Suprapubic skin (tissue), 4 donors: ENCODE measurements around the gene OR2T10. TPM values are rescaled to one million over a fixed set of nuclear protein-coding genes. Genes with fewer than 3 reads are reported as not detected.

Experiments
- DNase-seq, 2 donors: peaks; one replicate each; pipeline ENCODE4 v3.0.0-alpha.2; 2019; ENCODE audit warnings: low spot score in 2 of 2
- H3K27ac ChIP-seq: fragments of 200-600 bp; sonication (generic); one replicate; pipeline ENCODE4 v1.5.1; 2019
- H3K27me3 ChIP-seq: fragments of 200-600 bp; sonication (generic); one replicate; pipeline ENCODE4 v1.5.1; 2019
- H3K36me3 ChIP-seq: fragments of 200-600 bp; sonication (generic); one replicate; pipeline ENCODE4 v1.5.1; 2019
- H3K4me1 ChIP-seq: fragments of 200-600 bp; sonication (generic); one replicate; pipeline ENCODE4 v1.5.1; 2019
- H3K4me3 ChIP-seq: fragments of 200-600 bp; sonication (generic); one replicate; pipeline ENCODE4 v1.5.1; 2019; ENCODE audit warnings: mild to moderate bottlenecking
- H3K9me3 ChIP-seq: fragments of 200-600 bp; sonication (generic); one replicate; pipeline ENCODE4 v1.5.1; 2019
- CTCF ChIP-seq, 2 donors: fragments of 200-600 bp in 1 of 2; fragments of 450-650 bp in 1 of 2; sonication (generic) in 1 of 2; IDR thresholded peaks; one replicate each; pipeline ENCODE4 v1.5.1; 2016 to 2019; ENCODE audit warnings: antibody characterized with exemption in 2 of 2, mild to moderate bottlenecking in 1 of 2, moderate library complexity in 1 of 2
- EP300 ChIP-seq: sonication (generic); formaldehyde crosslinking; IDR thresholded peaks from one replicate; pipeline ENCODE4 v1.6.1; 2017; ENCODE audit warnings: antibody characterized with exemption
- POLR2A ChIP-seq, 2 donors: fragments of 450-650 bp; IDR thresholded peaks; one replicate each; pipeline ENCODE4 v1.6.1; 2017; ENCODE audit warnings: antibody characterized with exemption in 2 of 2, mild to moderate bottlenecking in 2 of 2, moderate library complexity in 2 of 2
- POLR2AphosphoS5 ChIP-seq, 3 donors: sonication (generic); formaldehyde crosslinking; IDR thresholded peaks; one replicate each; pipeline ENCODE4 v1.6.1; 2017; ENCODE audit warnings: antibody characterized with exemption in 3 of 3
- WGBS: methylation state at CpG from one replicate; pipeline ENCODE4 v1.1.5; 2018; 5-methylcytosine and 5-hydroxymethylcytosine counted together
- total RNA-seq, 4 donors: library from RNA; depleted of rRNA; stranded (reverse); fragments of >200 nt; gene quantifications; one replicate each; pipeline ENCODE4 v1.1.0, GENCODE V29; 2016

OR2T10 gene
- total RNA-seq, 4 donors from 2014 or later, result 0.19 to 0.83 (median 0.80) TPM; not detected in 1

- no peak for TF ChIP-seq EP300
- TF ChIP-seq POLR2A (IDR thresholded peaks at IDR 0.05), result no peak
- no peak for TF ChIP-seq POLR2AphosphoS5 (IDR thresholded peaks at IDR 0.05)
- no peak for TF ChIP-seq CTCF (IDR thresholded peaks at IDR 0.05)
- no peaks in the 10 kb centered on the region for H3K4me1 ChIP-seq
- H3K27ac ChIP-seq, result no peak overlapping the region
- no peak overlapping the region for H3K4me3 ChIP-seq
- DNase-seq, result no peak
- H3K9me3 ChIP-seq, result no peaks in the 10 kb centered on the region
- 80% methylated on average over 7 of the region's 7 CpGs for WGBS
- H3K27me3 ChIP-seq, result no peaks in the 10 kb centered on the region
- H3K36me3 ChIP-seq, result no peaks in the 10 kb centered on the region
Measured at GRCh38 chr1:248631354-248632008, 34.0 kb upstream of the OR2T10 start.

GRCh38 chr1:248630551-248630950 is 33.1 kb upstream of the OR2T10 start:
- 61% methylated on average over 2 of the region's 2 CpGs for WGBS
- no peaks in the 10 kb centered on the region for H3K27me3 ChIP-seq
- no peak for TF ChIP-seq CTCF (IDR thresholded peaks at IDR 0.05)
- no peak for TF ChIP-seq EP300
- TF ChIP-seq POLR2AphosphoS5 (IDR thresholded peaks at IDR 0.05), result no peak

GRCh38 chr1:248627971-248628844 is 30.7 kb upstream of the OR2T10 start:
- Histone ChIP-seq H3K36me3 (no peaks in the 10 kb centered on the region), H3K27ac (no peak overlapping the region), H3K9me3 (no peaks in the 10 kb centered on the region), H3K27me3 (no peaks in the 10 kb centered on the region), H3K4me1 (no peaks in the 10 kb centered on the region), H3K4me3 (no peak overlapping the region)
- DNase-seq, result no peak
- 88% methylated on average over 9 of the region's 9 CpGs for WGBS
- no peak for TF ChIP-seq EP300
- TF ChIP-seq POLR2AphosphoS5 (IDR thresholded peaks at IDR 0.05), result no peak
- no peak for TF ChIP-seq CTCF (IDR thresholded peaks at IDR 0.05)
- TF ChIP-seq POLR2A (IDR thresholded peaks at IDR 0.05), result no peak

More at GRCh38 chr1:248630551-248630950, 33.1 kb upstream of the OR2T10 start:
- H3K27ac ChIP-seq, result no peak overlapping the region
- no peak for DNase-seq
- no peaks in the 10 kb centered on the region for H3K4me1 ChIP-seq
- H3K9me3 ChIP-seq, result no peaks in the 10 kb centered on the region
- no peaks in the 10 kb centered on the region for H3K36me3 ChIP-seq
- H3K4me3 ChIP-seq, result no peak overlapping the region

GRCh38 chr1:248625971-248626370 is 28.5 kb upstream of the OR2T10 start:
- no peaks in the 10 kb centered on the region for H3K9me3 ChIP-seq
- DNase-seq, result no peak
- no peak overlapping the region for H3K27ac ChIP-seq
- 74% methylated on average over 5 of the region's 5 CpGs for WGBS
- no peaks in the 10 kb centered on the region for H3K4me1 ChIP-seq
- TF ChIP-seq CTCF (IDR thresholded peaks at IDR 0.05) (no peak), POLR2AphosphoS5 (IDR thresholded peaks at IDR 0.05) (no peak), POLR2A (IDR thresholded peaks at IDR 0.05) (no peak), EP300 (no peak)
- H3K4me3 ChIP-seq, result no peak overlapping the region
- H3K27me3 ChIP-seq, result no peaks in the 10 kb centered on the region
- H3K36me3 ChIP-seq, result no peaks in the 10 kb centered on the region

- Histone ChIP-seq H3K9me3 (no peaks in the 10 kb centered on the region), H3K36me3 (no peaks in the 10 kb centered on the region), H3K27ac (no peak overlapping the region), H3K27me3 (no peaks in the 10 kb centered on the region), H3K4me3 (no peak overlapping the region), H3K4me1 (no peaks in the 10 kb centered on the region)
- DNase-seq, result no peak
- WGBS, result 65% methylated on average over 4 of the region's 4 CpGs
- TF ChIP-seq CTCF (IDR thresholded peaks at IDR 0.05), result no peak
- TF ChIP-seq EP300, result no peak
- TF ChIP-seq POLR2AphosphoS5 (IDR thresholded peaks at IDR 0.05), result no peak
Measured at GRCh38 chr1:248625166-248625565, 27.7 kb upstream of the OR2T10 start.
